HepG2 (cell line): Measurements from ENCODE around the gene DSC2. TPM values are rescaled to one million over a fixed set of nuclear protein-coding genes. Genes with fewer than 3 reads are reported as not detected.

Source experiments
- ATAC-seq: fragments of 200-7000 bp; cut with Tn5 transposase; 3 replicates; pipeline ENCODE4 v1.9.1; 2020; ENCODE audit warnings: mild to moderate bottlenecking, moderate library complexity
- BruUV-seq: library from RNA; stranded (reverse); fragments of 400-500 nt; replicated peaks from 2 replicates; lab custom pipeline; 2021; lab: Mats Ljungman, UMichigan
- CTCF ChIA-PET: fragments of 300-600 bp; formaldehyde crosslinking; extraction: SDS; loops from one replicate; lab custom pipeline; 2021; ENCODE audit warnings: low total read pairs, inconsistent platforms, low intra/inter-chr PET ratio; lab: Yijun Ruan, JAX
- POLR2A ChIA-PET: fragments of 350-600 bp; sonication (Branson Sonifier 250); formaldehyde crosslinking; loops from one replicate; lab custom pipeline; 2020; ENCODE audit warnings: antibody characterized with exemption, inconsistent platforms; lab: Yijun Ruan, JAX
- DNase-seq: peaks from one replicate; pipeline ENCODE4 v3.0.0-alpha.2; 2015; ENCODE audit warnings: low spot score
- FAIRE-seq: peaks from 3 replicates; lab custom pipeline; 2011; peaks lifted over from hg19 to GRCh38; lab: Jason Lieb, UNC
- H2AFZ ChIP-seq: one replicate; pipeline ENCODE4 v1.6.1; 2011; ENCODE audit warnings: low read length, inconsistent platforms
- H3K27ac ChIP-seq: fragments of 300-600 bp; 3 replicates; pipeline ENCODE4 v1.8.0; 2011; ENCODE audit warnings: mixed run types, mild to moderate bottlenecking, mixed read lengths, low read length, inconsistent platforms; ENCODE audit not compliant: insufficient read depth; ENCODE audit errors: extremely low read length
- H3K27me3 ChIP-seq, 2 experiments: fragments of 200-600 bp in 1 of 2; 2 replicates in 1 of 2; 3 replicates in 1 of 2; pipeline versions ENCODE4 v1.6.0 to v1.8.0; 2011; ENCODE audit warnings: low read length in 2 of 2, mild to moderate bottlenecking in 2 of 2, moderate library complexity in 2 of 2, inconsistent platforms in 1 of 2; ENCODE audit not compliant: insufficient read depth in 2 of 2, control insufficient read depth in 1 of 2
- H3K36me3 ChIP-seq, 2 experiments: fragments of 200-600 bp in 1 of 2; replicated peaks in 1 of 2; 2 replicates in 1 of 2; 3 replicates in 1 of 2; pipeline versions ENCODE4 v1.5.1 to v1.8.0; 2011; ENCODE audit warnings: low read length in 2 of 2, inconsistent platforms in 1 of 2; ENCODE audit not compliant: insufficient read depth in 2 of 2, control insufficient read depth in 1 of 2
- H3K4me1 ChIP-seq: 2 replicates; pipeline ENCODE4 v1.5.1; 2012; ENCODE audit warnings: low read length, inconsistent platforms; ENCODE audit not compliant: insufficient read depth
- H3K4me2 ChIP-seq: 2 replicates; pipeline ENCODE4 v1.6.0; 2011; ENCODE audit warnings: low read depth, low read length, inconsistent platforms
- H3K4me3 ChIP-seq, 3 experiments: fragments of 200-600 bp in 1 of 3; sonication (generic), shearing (Covaris generic) in 1 of 3; replicated peaks in 1 of 3; 2 replicates each; pipeline ENCODE4 v1.5.1; 2011 to 2016; ENCODE audit warnings: low read length in 3 of 3, inconsistent platforms in 2 of 3, low read depth in 2 of 3, mild to moderate bottlenecking in 2 of 3, control low read depth in 1 of 3, mixed read lengths in 1 of 3; ENCODE audit not compliant: insufficient read depth in 1 of 3
- H3K79me2 ChIP-seq: one replicate; pipeline ENCODE4 v1.6.1; 2011; ENCODE audit warnings: low read length, inconsistent platforms; ENCODE audit not compliant: insufficient read depth
- H3K9ac ChIP-seq: 2 replicates; pipeline ENCODE4 v1.6.0; 2011; ENCODE audit warnings: mild to moderate bottlenecking, low read depth, low read length, inconsistent platforms; ENCODE audit not compliant: insufficient read depth
- H3K9me3 ChIP-seq: 2 replicates; pipeline ENCODE4 v1.5.1; 2012; ENCODE audit warnings: mild to moderate bottlenecking, low read length
- H4K20me1 ChIP-seq: 2 replicates; pipeline ENCODE4 v1.6.0; 2011; ENCODE audit warnings: inconsistent platforms, mild to moderate bottlenecking, low read length, moderate library complexity; ENCODE audit not compliant: insufficient read depth
- BATF2 ChIP-seq: sonication (generic); formaldehyde crosslinking; IDR thresholded peaks from 2 replicates; pipeline ENCODE4 v1.8.0; 2022; ENCODE audit warnings: mild to moderate bottlenecking, missing genetic modification reagents, moderate library complexity
- EEA1 ChIP-seq: sonication (generic); formaldehyde crosslinking; IDR thresholded peaks from 2 replicates; pipeline ENCODE4 v1.5.1; 2020; ENCODE audit warnings: mild to moderate bottlenecking, missing genetic modification reagents, borderline replicate concordance
- FIP1L1 ChIP-seq: fragments of 200-400 bp; formaldehyde crosslinking; IDR thresholded peaks from 2 replicates; pipeline ENCODE4 v1.6.1; 2018; ENCODE audit warnings: low read depth, mild to moderate bottlenecking, low read length, moderate library complexity, borderline replicate concordance; ENCODE audit not compliant: insufficient read depth
- GATAD1 ChIP-seq: IDR thresholded peaks from 2 replicates; pipeline ENCODE4 v1.6.1; 2016; ENCODE audit warnings: missing genetic modification reagents, missing compliant biosample characterization
- RORA ChIP-seq: sonication (generic); formaldehyde crosslinking; IDR thresholded peaks from 2 replicates; pipeline ENCODE4 v1.5.0; 2020; ENCODE audit warnings: mild to moderate bottlenecking, missing genetic modification reagents, moderate library complexity
- SMAD3 ChIP-seq: sonication (generic); formaldehyde crosslinking; IDR thresholded peaks from 2 replicates; pipeline ENCODE4 v1.4.0; 2020; ENCODE audit warnings: missing genetic modification reagents
- TEF ChIP-seq: sonication (generic); formaldehyde crosslinking; IDR thresholded peaks from 2 replicates; pipeline ENCODE4 v1.5.0; 2020; ENCODE audit warnings: missing genetic modification reagents
- ZBTB26 ChIP-seq: IDR thresholded peaks from 2 replicates; pipeline ENCODE4 v1.6.1; 2016; ENCODE audit warnings: missing compliant biosample characterization, missing genetic modification reagents, borderline replicate concordance
- ZNF224 ChIP-seq: sonication (generic); formaldehyde crosslinking; IDR thresholded peaks from 2 replicates; pipeline ENCODE4 v1.5.0; 2020; ENCODE audit warnings: mild to moderate bottlenecking, missing genetic modification reagents
- ZNF577 ChIP-seq: sonication (generic); formaldehyde crosslinking; IDR thresholded peaks from 2 replicates; pipeline ENCODE4 v1.4.0; 2020; ENCODE audit warnings: mild to moderate bottlenecking, low read depth, missing genetic modification reagents, borderline replicate concordance
- WGBS: methylation state at CpG from one replicate; pipeline ENCODE4 v1.1.6; 2017; ENCODE audit warnings: low lambda C conversion rate; 5-methylcytosine and 5-hydroxymethylcytosine counted together
- in situ Hi-C: cut with HindIII; loops from 2 replicates; pipeline ENCODE4 v1.10.0; 2017; ENCODE audit warnings: low pct_unique_long_range_greater_than_20kb; ENCODE audit not compliant: extremely low pct_ligation_motif_present
- intact Hi-C: fragments of 100-400 bp; cut with micrococcal nuclease; formaldehyde crosslinking; loops from one replicate; pipeline ENCODE4 v1.10.0; 2022; ENCODE audit not compliant: unreplicated experiment
- polyA plus RNA-seq, 8 experiments: library from polyadenylated mRNA; depleted of rRNA in 3 of 8; stranded (reverse) in 7 of 8; unstranded in 1 of 8; fragments of >200 nt; fragmentation: Illumina TruSeq in 4 of 8; extraction: Trizol in 4 of 8; gene quantifications; 2 replicates each; pipeline versions ENCODE4 v1.2.1 to v1.2.3, GENCODE V29; 2011 to 2016; ENCODE audit warnings: low read depth in 4 of 8, missing spikeins in 1 of 8, mixed read lengths in 1 of 8; ENCODE audit not compliant: insufficient read depth in 1 of 8
- total RNA-seq, 5 experiments: library from RNA; depleted of rRNA; stranded (reverse); fragments of >200 nt; fragmentation: Illumina TruSeq; extraction: Trizol; gene quantifications; 2 replicates each; pipeline ENCODE4 v1.2.3, GENCODE V29; 2016; ENCODE audit warnings: low read depth in 1 of 5

The DSC2 gene
- total and polyA plus RNA-seq, 2 of the 13 experiments (the other 11 are each of a cell fraction or from before 2014, with no cell fraction given), result 7.2 to 24.9 TPM

- Histone ChIP-seq H3K4me2 (no peak overlapping the region), H4K20me1 (no peaks in the 10 kb centered on the region), H3K4me3 (no peak overlapping the region), H3K79me2 (no peaks in the 10 kb centered on the region), H3K9me3 (no peaks in the 10 kb centered on the region), H3K27ac (no peak overlapping the region), H2AFZ (no peak overlapping the region), H3K9ac (no peak overlapping the region), H3K36me3 (no peaks in the 10 kb centered on the region), H3K27me3 (no peaks in the 10 kb centered on the region), H3K4me1 (no peaks in the 10 kb centered on the region)
- DNase-seq (no peak), FAIRE-seq (no peak), ATAC-seq (no peak)
- ChIA-PET CTCF (no interaction called here), POLR2A (no interaction called here)
- TF ChIP-seq SMAD3 (CRISPR knock-in tag) (no peak), ZBTB26 (no peak), BATF2 (no peak), ZNF577 (CRISPR knock-in tag) (no peak), FIP1L1 (no peak), ZNF224 (CRISPR knock-in tag) (no peak), EEA1 (no peak), RORA (CRISPR knock-in tag) (no peak), TEF (CRISPR knock-in tag) (no peak), GATAD1 (no peak)
- in situ Hi-C loops, result no loop called here
- intact Hi-C loops, result no loop called here
- BruUV-seq, result no TSS peak
- WGBS, result 51% methylated on average over 3 of the region's 3 CpGs
Measured at GRCh38 chr18:31143025-31143424, 40.8 kb upstream of the DSC2 start.
